Sigmoid colon (tissue), 7 donors: ENCODE data around the gene TMEM256. TPM values are rescaled to one million over a fixed set of nuclear protein-coding genes. Genes with fewer than 3 reads are reported as not detected.

Experiments
- DNase-seq: peaks from one replicate; pipeline ENCODE4 v3.0.0-alpha.2; 2019
- H3K27ac ChIP-seq, 4 donors: fragments of 200-600 bp; sonication (generic); one replicate each; pipeline ENCODE4 v1.5.1; 2016 to 2019; ENCODE audit warnings: mild to moderate bottlenecking in 1 of 4
- H3K27me3 ChIP-seq, 3 donors: fragments of 200-600 bp; sonication (generic); one replicate each; pipeline ENCODE4 v1.5.1; 2019; ENCODE audit warnings: mild to moderate bottlenecking in 1 of 3
- H3K36me3 ChIP-seq, 4 donors: fragments of 200-600 bp; sonication (generic); one replicate each; pipeline ENCODE4 v1.5.1; 2016 to 2019
- H3K4me1 ChIP-seq, 4 donors: fragments of 200-600 bp; sonication (generic); one replicate each; pipeline ENCODE4 v1.5.1; 2017 to 2019
- H3K4me3 ChIP-seq, 4 donors: fragments of 200-600 bp; sonication (generic); one replicate each; pipeline ENCODE4 v1.5.1; 2017 to 2019; ENCODE audit warnings: mild to moderate bottlenecking in 2 of 4, moderate library complexity in 1 of 4
- H3K9me3 ChIP-seq, 4 donors: fragments of 200-600 bp in 3 of 4; sonication (generic) in 3 of 4; one replicate each; pipeline versions ENCODE4 v1.5.1 to v1.6.1; 2013 to 2019
- CTCF ChIP-seq, 4 experiments: fragments of 450-650 bp in 3 of 4; fragments of 200-600 bp in 1 of 4; IDR thresholded peaks; one replicate each; pipeline ENCODE4 v1.5.1; 2016 to 2019; ENCODE audit warnings: antibody characterized with exemption in 4 of 4, mild to moderate bottlenecking in 3 of 4, moderate library complexity in 2 of 4
- EP300 ChIP-seq, 4 donors: sonication (generic); formaldehyde crosslinking; IDR thresholded peaks; one replicate each; pipeline ENCODE4 v1.6.1; 2017; ENCODE audit warnings: antibody characterized with exemption in 4 of 4
- POLR2A ChIP-seq, 2 donors: fragments of 450-650 bp; IDR thresholded peaks; one replicate each; pipeline ENCODE4 v1.6.1; 2016; ENCODE audit warnings: antibody characterized with exemption in 2 of 2, mild to moderate bottlenecking in 2 of 2, moderate library complexity in 2 of 2
- POLR2AphosphoS5 ChIP-seq, 4 donors: sonication (generic); formaldehyde crosslinking; IDR thresholded peaks; one replicate each; pipeline ENCODE4 v1.6.1; 2017; ENCODE audit warnings: antibody characterized with exemption in 4 of 4
- WGBS, 2 donors: extraction: QIAGEN DNeasy Blood & Tissue Kit; methylation state at CpG; one replicate each; pipeline ENCODE4 v1.1.7; 2013; 5-methylcytosine and 5-hydroxymethylcytosine counted together
- intact Hi-C: fragments of 100-400 bp; cut with DNase I; formaldehyde crosslinking; loops from one replicate; pipeline ENCODE4 v1.15.1; 2023
- polyA plus RNA-seq, 3 donors: library from polyadenylated mRNA; stranded (reverse); fragments of 200-250 nt; gene quantifications; one replicate each; pipeline ENCODE4 v1.2.3, GENCODE V29; 2013
- total RNA-seq, 4 donors: library from RNA; depleted of rRNA; stranded (reverse); fragments of >200 nt; gene quantifications; one replicate each; pipeline ENCODE4 v1.1.0, GENCODE V29; 2016
- donor health status: healthy with polysubstance abuse.
- donor health status: Bipolar disorder and iron deficiency.
- donor health status: healthy.

TMEM256 gene
- total and polyA plus RNA-seq, 7 donors = 19.0 to 357 (median 150) TPM

- no peaks in the 10 kb centered on the region for H3K9me3 ChIP-seq
- TF ChIP-seq POLR2A (IDR thresholded peaks at IDR 0.05) (no peak), POLR2AphosphoS5 (IDR thresholded peaks at IDR 0.05) (no peak), EP300 (IDR thresholded peaks at IDR 0.05) (no peak), CTCF (IDR thresholded peaks at IDR 0.05) (no peak)
- H3K4me1 ChIP-seq = peaks cover 0 to 58% (median 51%) of the 10 kb centered on the region in 4 donors
- peak overlapping the region in 2 of 4 donors; percentile 61 to 73 for H3K27ac ChIP-seq
- intact Hi-C loops = loop anchor here (1.0 to 2.0 kb wide), 4 partner anchors 33 to 123 kb away; partner anchors contain the start of genes SENP3 and TMEM256
- WGBS, 2 donors = 33 to 40% methylated on average over 31 of the region's 31 CpGs
- no peak for DNase-seq
- peaks cover 44 to 74% (median 74%) of the 10 kb centered on the region in 3 donors for H3K27me3 ChIP-seq
- H3K36me3 ChIP-seq = no peaks in the 10 kb centered on the region
- peak overlapping the region in 3 of 4 donors; percentile 15 to 43 (median 37) for H3K4me3 ChIP-seq
Measured at GRCh38 chr17:7437369-7437863, 33.5 kb upstream of the TMEM256 start.

- H3K27me3 ChIP-seq = peaks cover 44 to 73% (median 72%) of the 10 kb centered on the region in 3 donors
- peak overlapping the region in 3 of 4 donors; percentile 15 to 43 (median 37) for H3K4me3 ChIP-seq
- no peaks in the 10 kb centered on the region for H3K9me3 ChIP-seq
- WGBS, 2 donors = 5 to 12% methylated on average over 92 of the region's 92 CpGs
- intact Hi-C loops = loop anchor here (1.0 to 2.0 kb wide), 4 partner anchors 32 to 124 kb away; partner anchors contain the start of genes SENP3 and TMEM256
- peak overlapping the region; percentile 44 to 73 (median 58) for H3K27ac ChIP-seq
- peaks cover 0 to 58% (median 51%) of the 10 kb centered on the region in 4 donors for H3K4me1 ChIP-seq
- TF ChIP-seq POLR2A (IDR thresholded peaks at IDR 0.05) (no peak), CTCF (IDR thresholded peaks at IDR 0.05) (peak; percentile 23 to 86 (median 68)), POLR2AphosphoS5 (IDR thresholded peaks at IDR 0.05) (peak in 2 of 4 donors; percentile 7 to 45), EP300 (IDR thresholded peaks at IDR 0.05) (no peak)
- H3K36me3 ChIP-seq = no peaks in the 10 kb centered on the region
- DNase-seq = peak; percentile 87
Measured at GRCh38 chr17:7436556-7437368, 32.9 kb upstream of the TMEM256 start.

GRCh38 chr17:7435676-7436555, 32.0 kb upstream of the TMEM256 start:
- peak overlapping the region; percentile 18 to 64 (median 31) for H3K27ac ChIP-seq
- H3K36me3 ChIP-seq = no peaks in the 10 kb centered on the region
- H3K4me1 ChIP-seq = peaks cover 0 to 57% (median 51%) of the 10 kb centered on the region in 4 donors
- DNase-seq = no peak
- TF ChIP-seq CTCF (IDR thresholded peaks at IDR 0.05) (no peak), POLR2A (IDR thresholded peaks at IDR 0.05) (no peak), EP300 (IDR thresholded peaks at IDR 0.05) (no peak), POLR2AphosphoS5 (IDR thresholded peaks at IDR 0.05) (no peak)
- H3K27me3 ChIP-seq = peaks cover 44 to 67% (median 64%) of the 10 kb centered on the region in 3 donors
- intact Hi-C loops = loop anchor here (2.0 kb wide), 3 partner anchors 31 to 125 kb away; partner anchors contain the start of genes SENP3 and TMEM256
- H3K4me3 ChIP-seq = peak overlapping the region; percentile 10 to 43 (median 34)
- no peaks in the 10 kb centered on the region for H3K9me3 ChIP-seq
- 8 to 9% methylated on average over 49 of the region's 49 CpGs for WGBS, 2 donors

DNA sequence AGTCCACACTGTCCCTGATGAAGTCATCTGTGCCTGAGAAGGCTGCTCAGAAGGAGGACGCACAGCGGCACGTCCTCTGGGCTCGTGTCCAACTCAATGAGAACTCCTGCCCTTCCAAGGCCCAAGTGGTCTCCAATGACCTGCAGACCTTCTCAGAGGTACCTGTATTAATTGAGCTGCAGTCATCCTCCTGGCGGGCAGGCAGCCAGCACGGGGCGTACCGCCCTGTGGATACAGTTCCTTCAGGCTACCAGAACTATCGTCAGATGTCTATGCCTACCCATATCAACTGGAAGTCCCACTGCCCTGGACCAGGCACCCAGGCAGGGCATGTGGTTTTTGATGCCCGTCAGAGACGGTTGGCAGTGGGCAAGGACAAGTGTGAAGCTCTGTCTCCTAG, 28.4 kb upstream of the TMEM256 start:
- DNase-seq = no peak
- Histone ChIP-seq H3K36me3 (no peaks in the 10 kb centered on the region), H3K27ac (no peak overlapping the region), H3K27me3 (peaks cover 12 to 30% (median 27%) of the 10 kb centered on the region in 3 donors), H3K4me3 (no peak overlapping the region), H3K9me3 (no peaks in the 10 kb centered on the region), H3K4me1 (peaks cover 0 to 22% (median 21%) of the 10 kb centered on the region in 4 donors)
- TF ChIP-seq EP300 (IDR thresholded peaks at IDR 0.05) (no peak), CTCF (IDR thresholded peaks at IDR 0.05) (no peak), POLR2A (IDR thresholded peaks at IDR 0.05) (no peak), POLR2AphosphoS5 (IDR thresholded peaks at IDR 0.05) (no peak)
- 93 to 96% methylated on average over 11 of the region's 11 CpGs for WGBS, 2 donors
- intact Hi-C loops = no loop called here
